WERI-Rb-1 (cell line): ENCODE results near the gene HCN3.
A peak's percentile ranks its signal among the peaks of the same experiment; 100 is the strongest.

Experiments
- DNase-seq: peaks from one replicate; pipeline ENCODE4 v3.0.0-alpha.2; 2020
- H3K27ac ChIP-seq: fragments of 250-450 bp; sonication (Bioruptor Pico); 2 replicates; pipeline ENCODE4 v1.5.1; 2020; ENCODE audit warnings: mild to moderate bottlenecking, moderate library complexity
- H3K27me3 ChIP-seq: fragments of 250-450 bp; sonication (Bioruptor Pico); 2 replicates; pipeline ENCODE4 v1.5.1; 2021; ENCODE audit warnings: mild to moderate bottlenecking, low read depth, moderate library complexity; ENCODE audit not compliant: insufficient read depth, severe bottlenecking
- H3K36me3 ChIP-seq: fragments of 250-450 bp; sonication (Bioruptor Pico); 2 replicates; pipeline ENCODE4 v1.5.1; 2020; ENCODE audit warnings: mild to moderate bottlenecking, moderate library complexity
- H3K4me3 ChIP-seq: 2 replicates; pipeline ENCODE4 v1.5.1; 2011; ENCODE audit warnings: low read depth, mild to moderate bottlenecking, control low read depth, low read length
- H3K9me3 ChIP-seq: fragments of 250-450 bp; sonication (Bioruptor Pico); 2 replicates; pipeline ENCODE4 v1.5.1; 2021; ENCODE audit warnings: mild to moderate bottlenecking, moderate library complexity; ENCODE audit not compliant: severe bottlenecking
- TF ChIP-seq, protein P1 (sequence below): IDR thresholded peaks from 2 replicates; pipeline ENCODE4 v1.5.1; 2011; ENCODE audit warnings: low read depth, mild to moderate bottlenecking, control low read depth, inconsistent platforms, low read length

The HCN3 gene

DNA sequence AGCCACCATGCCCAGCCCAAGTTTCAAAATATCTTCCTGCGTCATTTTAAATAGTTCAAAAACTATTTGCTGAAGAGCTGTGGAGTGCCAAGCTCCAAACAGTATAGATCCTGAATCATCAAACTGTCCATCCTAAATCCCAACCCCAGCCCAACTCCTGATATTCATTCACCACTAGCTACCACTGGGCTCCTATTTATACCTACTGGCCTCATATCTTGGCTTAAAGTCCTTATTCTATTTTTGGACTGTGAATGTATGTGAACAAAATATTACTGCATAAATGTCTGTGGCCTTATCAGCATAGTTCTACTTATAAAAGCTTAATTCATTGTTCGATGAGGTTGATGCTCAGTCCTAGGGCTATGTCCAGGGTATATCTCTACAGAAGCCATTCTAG, 9.9 kb upstream of the HCN3 start:
- peaks cover 100% of the 10 kb centered on the region for H3K36me3 ChIP-seq
- DNase-seq: no peak
- H3K9me3 ChIP-seq: no peaks in the 10 kb centered on the region
- no peak overlapping the region for H3K27ac ChIP-seq
- TF ChIP-seq, protein P1, sequence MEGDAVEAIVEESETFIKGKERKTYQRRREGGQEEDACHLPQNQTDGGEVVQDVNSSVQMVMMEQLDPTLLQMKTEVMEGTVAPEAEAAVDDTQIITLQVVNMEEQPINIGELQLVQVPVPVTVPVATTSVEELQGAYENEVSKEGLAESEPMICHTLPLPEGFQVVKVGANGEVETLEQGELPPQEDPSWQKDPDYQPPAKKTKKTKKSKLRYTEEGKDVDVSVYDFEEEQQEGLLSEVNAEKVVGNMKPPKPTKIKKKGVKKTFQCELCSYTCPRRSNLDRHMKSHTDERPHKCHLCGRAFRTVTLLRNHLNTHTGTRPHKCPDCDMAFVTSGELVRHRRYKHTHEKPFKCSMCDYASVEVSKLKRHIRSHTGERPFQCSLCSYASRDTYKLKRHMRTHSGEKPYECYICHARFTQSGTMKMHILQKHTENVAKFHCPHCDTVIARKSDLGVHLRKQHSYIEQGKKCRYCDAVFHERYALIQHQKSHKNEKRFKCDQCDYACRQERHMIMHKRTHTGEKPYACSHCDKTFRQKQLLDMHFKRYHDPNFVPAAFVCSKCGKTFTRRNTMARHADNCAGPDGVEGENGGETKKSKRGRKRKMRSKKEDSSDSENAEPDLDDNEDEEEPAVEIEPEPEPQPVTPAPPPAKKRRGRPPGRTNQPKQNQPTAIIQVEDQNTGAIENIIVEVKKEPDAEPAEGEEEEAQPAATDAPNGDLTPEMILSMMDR: no peak
- no peak overlapping the region for H3K4me3 ChIP-seq
- no peaks in the 10 kb centered on the region for H3K27me3 ChIP-seq

DNA sequence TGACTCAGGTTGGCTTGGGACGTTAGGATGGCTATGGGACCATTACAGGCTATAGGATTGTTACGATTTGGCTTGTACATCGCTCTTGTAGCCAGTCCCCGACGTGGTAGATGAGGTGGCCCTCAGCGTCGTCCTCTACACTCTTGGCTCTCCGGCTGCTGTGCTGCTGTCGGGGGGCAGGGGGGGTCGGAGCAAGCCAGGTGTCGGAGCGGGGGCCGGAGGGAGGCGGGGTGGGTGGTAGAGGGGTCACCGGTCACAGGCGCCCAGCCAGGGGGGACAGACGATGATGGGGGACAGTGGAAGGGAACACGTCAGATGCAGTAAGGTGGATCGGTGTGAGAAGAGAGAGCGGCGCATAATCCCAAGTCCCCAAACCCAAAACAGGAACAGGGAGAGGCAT, 8.6 kb upstream of the HCN3 start:
- H3K36me3 ChIP-seq: peaks cover 91% of the 10 kb centered on the region
- no peak overlapping the region for H3K27ac ChIP-seq
- H3K4me3 ChIP-seq: no peak overlapping the region
- DNase-seq: no peak
- no peaks in the 10 kb centered on the region for H3K9me3 ChIP-seq
- TF ChIP-seq, protein P1: no peak
- H3K27me3 ChIP-seq: no peaks in the 10 kb centered on the region

DNA sequence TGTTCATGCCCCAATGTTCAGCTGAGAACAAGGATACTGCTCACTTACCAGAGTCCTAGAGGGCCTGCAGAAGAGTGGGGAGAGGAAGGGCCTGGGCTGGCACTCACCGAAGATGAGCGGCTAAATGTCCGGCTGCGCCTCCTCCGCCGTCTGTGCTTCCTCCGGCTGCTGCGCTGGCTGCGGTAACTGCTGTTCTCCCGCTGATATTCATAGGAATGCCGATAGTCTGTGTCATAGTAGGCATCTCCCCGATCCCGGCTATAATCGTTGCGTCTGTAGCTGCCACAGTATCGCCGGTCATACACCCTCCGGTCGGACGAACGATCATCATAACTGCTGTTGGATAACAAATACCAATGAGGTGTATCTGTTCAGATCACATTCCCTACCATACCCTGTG, 7.9 kb upstream of the HCN3 start:
- no peaks in the 10 kb centered on the region for H3K9me3 ChIP-seq
- no peak overlapping the region for H3K4me3 ChIP-seq
- H3K27ac ChIP-seq: no peak overlapping the region
- peaks cover 83% of the 10 kb centered on the region for H3K36me3 ChIP-seq
- TF ChIP-seq, protein P1: no peak
- no peaks in the 10 kb centered on the region for H3K27me3 ChIP-seq
- DNase-seq: no peak

DNA sequence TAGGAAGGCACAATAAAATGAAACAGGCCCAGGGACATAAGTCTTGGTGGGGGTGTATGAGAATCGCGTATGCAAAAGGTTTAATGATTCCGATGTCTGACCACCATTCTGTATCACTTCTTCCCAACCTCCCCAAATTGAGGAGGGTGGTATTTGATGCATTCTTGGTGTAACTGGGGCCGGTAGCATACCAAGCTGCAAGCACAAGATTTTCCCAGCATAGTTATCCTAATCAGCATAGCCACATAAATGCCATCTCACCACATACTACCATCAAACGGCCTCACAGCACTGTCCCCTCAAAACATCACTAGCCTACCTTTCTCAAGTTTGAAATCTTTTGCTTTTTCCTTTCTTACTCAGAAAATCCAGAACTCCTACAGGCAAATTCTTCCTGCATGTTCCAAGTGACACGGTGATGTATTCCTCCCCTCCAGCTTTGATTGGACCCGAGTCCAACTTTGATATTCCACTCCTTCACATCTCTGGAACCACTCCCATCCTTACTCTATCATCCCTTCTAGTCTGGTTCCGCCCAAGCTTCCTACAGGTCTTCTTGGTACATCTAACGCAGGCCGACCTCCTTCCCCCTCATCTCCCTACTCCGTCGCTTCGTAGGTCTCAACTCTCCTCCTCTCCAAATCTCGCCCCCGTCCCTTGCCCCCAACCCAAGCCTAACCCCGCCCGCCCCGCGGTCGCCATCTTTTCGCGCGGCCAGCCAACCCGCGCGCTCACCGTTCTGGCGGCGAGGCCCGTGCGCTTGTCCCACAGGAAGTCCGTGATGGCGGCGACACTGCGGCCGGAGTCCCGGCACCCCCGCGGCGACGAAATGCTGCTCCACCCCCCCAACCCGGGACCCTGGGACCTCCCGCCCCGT, 4.6 kb upstream of the HCN3 start:
- Histone ChIP-seq H3K9me3 (no peaks in the 10 kb centered on the region), H3K27me3 (no peaks in the 10 kb centered on the region), H3K4me3 (peak overlapping the region; percentile 90), H3K36me3 (peaks cover 50% of the 10 kb centered on the region), H3K27ac (peak overlapping the region; percentile 92)
- DNase-seq: no peak
- TF ChIP-seq, protein P1: no peak

DNA sequence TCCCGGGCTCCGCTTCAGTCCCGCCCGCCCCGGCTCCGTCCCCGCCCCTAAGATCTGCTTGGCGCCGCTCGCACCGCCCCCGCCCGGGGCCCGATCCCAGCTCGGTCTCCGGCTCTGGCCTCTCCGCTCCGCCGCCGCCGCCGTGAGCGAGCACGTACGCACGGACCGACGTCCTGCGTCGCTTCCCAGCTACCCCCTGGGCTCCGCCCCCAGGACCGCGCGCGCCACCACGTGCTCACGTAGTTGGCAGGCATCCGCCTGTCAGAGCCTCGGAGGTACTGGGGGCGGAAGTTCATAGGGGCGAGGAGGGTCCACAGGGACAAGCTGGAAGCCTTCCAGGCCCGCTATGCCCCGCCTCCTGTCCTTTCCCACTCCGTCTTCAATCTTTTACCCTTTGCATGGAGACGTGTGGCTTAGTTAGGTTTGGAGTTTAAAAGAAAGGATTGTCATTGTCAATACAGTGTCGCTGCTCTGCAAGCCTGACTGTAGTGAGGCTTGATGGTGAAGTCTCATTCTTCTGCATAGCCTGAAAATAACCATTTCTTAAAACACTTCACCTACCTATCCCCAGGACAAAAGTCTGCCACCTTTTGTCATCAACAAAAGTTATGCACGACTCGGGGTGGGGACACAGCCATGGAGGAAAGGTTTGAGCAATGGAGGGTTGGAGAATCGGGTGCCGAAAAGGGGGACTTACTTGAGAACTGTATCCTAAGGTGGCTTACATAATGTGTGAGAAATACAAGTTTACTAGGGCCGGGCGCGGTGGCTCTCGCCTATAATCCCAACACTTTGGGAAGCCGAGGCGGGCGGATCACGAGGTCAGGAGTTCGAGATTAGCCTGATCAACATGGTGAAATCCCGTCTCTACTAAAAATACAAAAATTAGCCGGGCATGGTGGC, 3.7 kb upstream of the HCN3 start, which contains the start of gene CLK2:
CLK2 (minus strand) TSS at position 162 of the 903 bp plus-strand sequence. CDS start 2,527 bp downstream, outside the sequence.
- H3K27ac ChIP-seq: peak within 1 kb of the TSS; percentile 92

More for the DNA sequence above, 3.7 kb upstream of the HCN3 start, which contains the start of gene CLK2:
- TF ChIP-seq, protein P1: peak; percentile 22
- peak; percentile 100 for DNase-seq
- peak within 1 kb of the TSS; percentile 90 for H3K4me3 ChIP-seq
- no peaks in the 10 kb centered on the region for H3K27me3 ChIP-seq
- H3K9me3 ChIP-seq: no peaks in the 10 kb centered on the region
- peaks cover 41% of the 10 kb centered on the region for H3K36me3 ChIP-seq
